K562 (cell line): ENCODE measurements around the gene HSP90AA1. TPM values are rescaled to one million over a fixed set of nuclear protein-coding genes. Genes with fewer than 3 reads are reported as not detected.

Experiments
- TCF7L2 ChIP-seq: fragments of 150-350 bp; IDR thresholded peaks from 2 replicates; pipeline ENCODE4 v1.6.1; 2016; ENCODE audit warnings: low read depth, mild to moderate bottlenecking, low read length, moderate library complexity
- polyA plus RNA-seq, 8 experiments: library from polyadenylated mRNA; depleted of rRNA in 4 of 8; stranded (reverse) in 5 of 8; unstranded in 3 of 8; fragments of >200 nt; fragmentation: Nextera tagmentation in 2 of 8; fragmentation: Illumina TruSeq in 1 of 8; extraction: Ambion mirVana in 2 of 8; extraction: Trizol in 1 of 8; gene quantifications; 2 replicates each; pipeline versions ENCODE4 v1.2.1 to v1.2.3, GENCODE V29; 2011 to 2014; ENCODE audit warnings: inconsistent platforms in 1 of 8, missing spikeins in 1 of 8
- total RNA-seq, 7 experiments: library from RNA; depleted of rRNA in 6 of 7; stranded (reverse); fragments of >200 nt in 6 of 7; fragmentation: Illumina TruSeq in 2 of 7; extraction: Trizol in 2 of 7; gene quantifications; 2 replicates each; pipeline versions ENCODE4 v1.2.1 to v1.2.3, GENCODE V29; 2011 to 2021; ENCODE audit warnings: low replicate concordance in 1 of 7
- TF ChIP-seq, protein P1 (sequence below), 2 experiments: fragments of 450-650 bp; formaldehyde crosslinking in 1 of 2; IDR thresholded peaks; 2 replicates each; pipeline versions ENCODE4 v1.4.0 to v1.6.1; 2014 to 2020; ENCODE audit warnings: mild to moderate bottlenecking in 2 of 2, borderline replicate concordance in 1 of 2, low read depth in 1 of 2

HSP90AA1 gene
- total and polyA plus RNA-seq, 9 of the 15 experiments (the other 6 are each of a cell fraction or from before 2014, with no cell fraction given) = 377 to 1,731 (median 879) TPM

DNA sequence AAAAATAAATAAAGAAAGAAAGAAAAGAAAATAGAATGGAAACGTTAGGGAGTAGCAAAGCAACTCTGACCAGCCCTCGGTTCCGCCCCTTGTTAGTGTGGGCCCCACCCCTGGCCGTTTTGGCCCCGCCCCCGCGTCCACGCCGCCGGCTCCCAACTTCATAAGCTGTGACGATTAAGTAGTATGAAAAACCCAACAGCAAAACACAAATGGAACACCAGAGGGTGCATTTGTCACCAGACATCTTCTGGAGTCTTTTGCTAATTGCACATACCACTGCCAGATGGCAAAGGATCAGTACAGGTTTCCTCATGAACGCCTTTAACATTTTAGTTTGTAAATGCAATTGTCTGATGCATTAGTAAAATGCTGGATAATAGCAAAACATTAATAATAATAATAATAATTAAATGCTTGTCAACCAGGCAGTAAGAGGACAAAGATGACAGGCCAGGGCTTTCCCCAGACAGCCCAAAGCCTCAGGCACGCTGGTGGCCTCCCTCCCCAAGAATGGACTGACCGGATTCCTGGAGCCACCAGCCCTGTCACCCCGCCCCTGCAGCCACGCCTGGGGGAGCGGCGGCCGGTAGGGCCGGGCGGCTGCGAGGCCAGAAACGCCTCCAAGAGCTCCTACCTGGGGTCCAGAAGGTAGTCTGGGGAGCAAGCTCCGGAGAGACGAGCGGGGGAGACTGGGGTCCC lies 23.6 kb downstream of the HSP90AA1 start (continued):
- TF ChIP-seq, protein P1, sequence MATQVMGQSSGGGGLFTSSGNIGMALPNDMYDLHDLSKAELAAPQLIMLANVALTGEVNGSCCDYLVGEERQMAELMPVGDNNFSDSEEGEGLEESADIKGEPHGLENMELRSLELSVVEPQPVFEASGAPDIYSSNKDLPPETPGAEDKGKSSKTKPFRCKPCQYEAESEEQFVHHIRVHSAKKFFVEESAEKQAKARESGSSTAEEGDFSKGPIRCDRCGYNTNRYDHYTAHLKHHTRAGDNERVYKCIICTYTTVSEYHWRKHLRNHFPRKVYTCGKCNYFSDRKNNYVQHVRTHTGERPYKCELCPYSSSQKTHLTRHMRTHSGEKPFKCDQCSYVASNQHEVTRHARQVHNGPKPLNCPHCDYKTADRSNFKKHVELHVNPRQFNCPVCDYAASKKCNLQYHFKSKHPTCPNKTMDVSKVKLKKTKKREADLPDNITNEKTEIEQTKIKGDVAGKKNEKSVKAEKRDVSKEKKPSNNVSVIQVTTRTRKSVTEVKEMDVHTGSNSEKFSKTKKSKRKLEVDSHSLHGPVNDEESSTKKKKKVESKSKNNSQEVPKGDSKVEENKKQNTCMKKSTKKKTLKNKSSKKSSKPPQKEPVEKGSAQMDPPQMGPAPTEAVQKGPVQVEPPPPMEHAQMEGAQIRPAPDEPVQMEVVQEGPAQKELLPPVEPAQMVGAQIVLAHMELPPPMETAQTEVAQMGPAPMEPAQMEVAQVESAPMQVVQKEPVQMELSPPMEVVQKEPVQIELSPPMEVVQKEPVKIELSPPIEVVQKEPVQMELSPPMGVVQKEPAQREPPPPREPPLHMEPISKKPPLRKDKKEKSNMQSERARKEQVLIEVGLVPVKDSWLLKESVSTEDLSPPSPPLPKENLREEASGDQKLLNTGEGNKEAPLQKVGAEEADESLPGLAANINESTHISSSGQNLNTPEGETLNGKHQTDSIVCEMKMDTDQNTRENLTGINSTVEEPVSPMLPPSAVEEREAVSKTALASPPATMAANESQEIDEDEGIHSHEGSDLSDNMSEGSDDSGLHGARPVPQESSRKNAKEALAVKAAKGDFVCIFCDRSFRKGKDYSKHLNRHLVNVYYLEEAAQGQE (IDR thresholded peaks at IDR 0.05; ENCODE audit: borderline replicate concordance) = peak; percentile 31; the same call in 1 of the 2 replicates
- TF ChIP-seq, protein P1 (CRISPR knock-in tag; IDR thresholded peaks at IDR 0.05; ENCODE audit: low read depth) = no peak
- TF ChIP-seq TCF7L2 = 0 out of 2 replicates have a peak, but pooled peaks have one; percentile 28
- TF ChIP-seq, all 486 proteins: peak for 17
